SK-N-MC (cell line): ENCODE results near the gene COL27A1.

ENCODE experiments used
- EZH2 ChIP-seq: fragments of 200-600 bp; sonication (generic); IDR thresholded peaks from one replicate; pipeline ENCODE4 v1.6.1; 2017; ENCODE audit warnings: antibody characterized with exemption
- POLR2AphosphoS5 ChIP-seq: IDR thresholded peaks from 2 replicates; pipeline ENCODE4 v1.6.1; 2012; ENCODE audit warnings: mild to moderate bottlenecking, low read depth, low read length, borderline replicate concordance

- no peak for TF ChIP-seq POLR2AphosphoS5
- TF ChIP-seq EZH2, result no peak
Measured at GRCh38 chr9:114258866-114259797, 103.8 kb downstream of the COL27A1 start.
